ENCODE results near the gene ERCC2. TPM values are rescaled to one million over a fixed set of nuclear protein-coding genes. Genes with fewer than 3 reads are reported as not detected.

ERCC2 gene
- total RNA-seq, 1 experiment from 2014 or later = 58.9 TPM

GRCh38 chr19:45352914-45353796 lies 17.2 kb downstream of the ERCC2 start (continued):
- TF ChIP-seq YY1 (IDR thresholded peaks at IDR 0.05; ENCODE audit: extremely low read depth, insufficient replicate concordance, low read depth, low read length) (no peak), POLR2AphosphoS5 (IDR thresholded peaks at IDR 0.05; ENCODE audit: low read depth, low read length) (no peak)

- BruUV-seq (replicated peaks) = no TSS peak
- H3K4me3 ChIP-seq (replicated peaks in 1 of 2; ENCODE audit: low read depth in 1 of 2, low read length in 2 of 2) = no peak overlapping the region
- CTCF ChIA-PET = no interaction called here
- intact Hi-C loops (cut with micrococcal nuclease) = no loop called here
- H2AFZ ChIP-seq (ENCODE audit: low read depth, low read length, poor library complexity, severe bottlenecking) = no peak overlapping the region
- H3K9me3 ChIP-seq (ENCODE audit: control insufficient read depth in 1 of 2, insufficient read depth in 1 of 2, low read depth in 1 of 2, low read length in 2 of 2) = no peaks in the 10 kb centered on the region
- POLR2A ChIA-PET = no interaction called here
- no peaks in the 10 kb centered on the region for H3K27me3 ChIP-seq (ENCODE audit: insufficient read depth, low read length)
- H3K9me2 ChIP-seq (ENCODE audit: insufficient read depth) = no peaks in the 10 kb centered on the region
- no peaks in the 10 kb centered on the region for H4K20me1 ChIP-seq (ENCODE audit: insufficient read depth)
- ATAC-seq (no peak), DNase-seq (ENCODE audit: low read depth, low spot score) (no peak)
- no peaks in the 10 kb centered on the region for H3K4me1 ChIP-seq (ENCODE audit: control insufficient read depth in 1 of 2, insufficient read depth in 2 of 2, low read length in 2 of 2)
- H3K9ac ChIP-seq (ENCODE audit: low read length) = no peak overlapping the region
- no peaks in the 10 kb centered on the region for H3K79me2 ChIP-seq (ENCODE audit: insufficient read depth, low read length)
- H3K4me2 ChIP-seq (ENCODE audit: low read length) = no peak overlapping the region
- H3K27ac ChIP-seq (ENCODE audit: low read depth, low read length) = no peak overlapping the region
- H3K36me3 ChIP-seq (ENCODE audit: control insufficient read depth in 1 of 2, insufficient read depth in 2 of 2, low read length in 2 of 2) = peaks cover 30 to 44% of the 10 kb centered on the region in 2 experiments; a peak in 3 of 4 replicates
- RAD21 ChIA-PET (ENCODE audit: low non-redundant PET in 1 of 2, low total read pairs in 2 of 2, uncharacterized antibody in 2 of 2, unreplicated experiment in 2 of 2) = no interaction called here
- TF ChIP-seq, protein P1, sequence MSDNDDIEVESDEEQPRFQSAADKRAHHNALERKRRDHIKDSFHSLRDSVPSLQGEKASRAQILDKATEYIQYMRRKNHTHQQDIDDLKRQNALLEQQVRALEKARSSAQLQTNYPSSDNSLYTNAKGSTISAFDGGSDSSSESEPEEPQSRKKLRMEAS (IDR thresholded peaks at IDR 0.05) = no peak
- no peak for TF ChIP-seq EZH2 (IDR thresholded peaks at IDR 0.05)
- TF ChIP-seq JUND (IDR thresholded peaks at IDR 0.05) = no peak
- TF ChIP-seq, protein P2, sequence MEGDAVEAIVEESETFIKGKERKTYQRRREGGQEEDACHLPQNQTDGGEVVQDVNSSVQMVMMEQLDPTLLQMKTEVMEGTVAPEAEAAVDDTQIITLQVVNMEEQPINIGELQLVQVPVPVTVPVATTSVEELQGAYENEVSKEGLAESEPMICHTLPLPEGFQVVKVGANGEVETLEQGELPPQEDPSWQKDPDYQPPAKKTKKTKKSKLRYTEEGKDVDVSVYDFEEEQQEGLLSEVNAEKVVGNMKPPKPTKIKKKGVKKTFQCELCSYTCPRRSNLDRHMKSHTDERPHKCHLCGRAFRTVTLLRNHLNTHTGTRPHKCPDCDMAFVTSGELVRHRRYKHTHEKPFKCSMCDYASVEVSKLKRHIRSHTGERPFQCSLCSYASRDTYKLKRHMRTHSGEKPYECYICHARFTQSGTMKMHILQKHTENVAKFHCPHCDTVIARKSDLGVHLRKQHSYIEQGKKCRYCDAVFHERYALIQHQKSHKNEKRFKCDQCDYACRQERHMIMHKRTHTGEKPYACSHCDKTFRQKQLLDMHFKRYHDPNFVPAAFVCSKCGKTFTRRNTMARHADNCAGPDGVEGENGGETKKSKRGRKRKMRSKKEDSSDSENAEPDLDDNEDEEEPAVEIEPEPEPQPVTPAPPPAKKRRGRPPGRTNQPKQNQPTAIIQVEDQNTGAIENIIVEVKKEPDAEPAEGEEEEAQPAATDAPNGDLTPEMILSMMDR (IDR thresholded peaks at IDR 0.05 in 2 of 3, conservative IDR thresholded peaks at IDR 0.05 in 1 of 3; ENCODE audit: borderline replicate concordance in 1 of 3, insufficient read depth in 1 of 3, low read depth in 2 of 3, low read length in 2 of 3) = no peak
- TF ChIP-seq SIN3A (IDR thresholded peaks at IDR 0.05; ENCODE audit: low read depth) = no peak
- no peak for TF ChIP-seq POLR2A (IDR thresholded peaks at IDR 0.05; ENCODE audit: borderline replicate concordance, extremely low read depth, insufficient read depth, insufficient read length)
- no peak for TF ChIP-seq FOSL1 (IDR thresholded peaks at IDR 0.05; ENCODE audit: low read depth)
- no peak for TF ChIP-seq CBX3 (IDR thresholded peaks at IDR 0.05; ENCODE audit: low read depth)
- TF ChIP-seq ZFX (IDR thresholded peaks at IDR 0.05) = no peak
- TF ChIP-seq EZH2phosphoT487 (IDR thresholded peaks at IDR 0.05; ENCODE audit: borderline replicate concordance) = no peak
- TF ChIP-seq, protein P3, sequence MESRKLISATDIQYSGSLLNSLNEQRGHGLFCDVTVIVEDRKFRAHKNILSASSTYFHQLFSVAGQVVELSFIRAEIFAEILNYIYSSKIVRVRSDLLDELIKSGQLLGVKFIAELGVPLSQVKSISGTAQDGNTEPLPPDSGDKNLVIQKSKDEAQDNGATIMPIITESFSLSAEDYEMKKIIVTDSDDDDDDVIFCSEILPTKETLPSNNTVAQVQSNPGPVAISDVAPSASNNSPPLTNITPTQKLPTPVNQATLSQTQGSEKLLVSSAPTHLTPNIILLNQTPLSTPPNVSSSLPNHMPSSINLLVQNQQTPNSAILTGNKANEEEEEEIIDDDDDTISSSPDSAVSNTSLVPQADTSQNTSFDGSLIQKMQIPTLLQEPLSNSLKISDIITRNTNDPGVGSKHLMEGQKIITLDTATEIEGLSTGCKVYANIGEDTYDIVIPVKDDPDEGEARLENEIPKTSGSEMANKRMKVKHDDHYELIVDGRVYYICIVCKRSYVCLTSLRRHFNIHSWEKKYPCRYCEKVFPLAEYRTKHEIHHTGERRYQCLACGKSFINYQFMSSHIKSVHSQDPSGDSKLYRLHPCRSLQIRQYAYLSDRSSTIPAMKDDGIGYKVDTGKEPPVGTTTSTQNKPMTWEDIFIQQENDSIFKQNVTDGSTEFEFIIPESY (IDR thresholded peaks at IDR 0.05; ENCODE audit: extremely low read depth, insufficient replicate concordance, low read length) = no peak
- TF ChIP-seq ZNF274 (IDR thresholded peaks at IDR 0.05; ENCODE audit: low read depth, low read length) = no peak
- TF ChIP-seq RAD21 (IDR thresholded peaks at IDR 0.05; ENCODE audit: low read depth) = no peak
- no peak for TF ChIP-seq ELF1 (IDR thresholded peaks at IDR 0.05; ENCODE audit: borderline replicate concordance, low read depth)
- TF ChIP-seq REST (IDR thresholded peaks at IDR 0.05; ENCODE audit: low read depth) = no peak
- no peak for TF ChIP-seq SRF (IDR thresholded peaks at IDR 0.05; ENCODE audit: low read depth)
These were observed 17.9 kb downstream of the ERCC2 start for GRCh38 chr19:45352471-45352870.
